Epithelial cell of proximal tubule (primary cell): ENCODE data around the gene F10. TPM values are rescaled to one million over a fixed set of nuclear protein-coding genes. Genes with fewer than 3 reads are reported as not detected.

Experiments
- DNase-seq: peaks from one replicate; pipeline ENCODE4 v3.0.0-alpha.2; 2011; ENCODE audit warnings: low read depth
- H3K4me3 ChIP-seq: 2 replicates; pipeline ENCODE4 v1.5.1; 2011; ENCODE audit warnings: low read depth, mild to moderate bottlenecking, low read length
- CTCF ChIP-seq: conservative IDR thresholded peaks from 2 replicates; pipeline ENCODE4 v1.5.1; 2012; ENCODE audit warnings: low read depth, mild to moderate bottlenecking, low read length
- total RNA-seq: library from RNA; depleted of rRNA; stranded (reverse); fragments of >200 nt; gene quantifications from 2 replicates; pipeline ENCODE4 v1.2.3, GENCODE V29; 2015

F10 gene
- total RNA-seq, 1 donor from 2014 or later, result 0.12 TPM

DNA sequence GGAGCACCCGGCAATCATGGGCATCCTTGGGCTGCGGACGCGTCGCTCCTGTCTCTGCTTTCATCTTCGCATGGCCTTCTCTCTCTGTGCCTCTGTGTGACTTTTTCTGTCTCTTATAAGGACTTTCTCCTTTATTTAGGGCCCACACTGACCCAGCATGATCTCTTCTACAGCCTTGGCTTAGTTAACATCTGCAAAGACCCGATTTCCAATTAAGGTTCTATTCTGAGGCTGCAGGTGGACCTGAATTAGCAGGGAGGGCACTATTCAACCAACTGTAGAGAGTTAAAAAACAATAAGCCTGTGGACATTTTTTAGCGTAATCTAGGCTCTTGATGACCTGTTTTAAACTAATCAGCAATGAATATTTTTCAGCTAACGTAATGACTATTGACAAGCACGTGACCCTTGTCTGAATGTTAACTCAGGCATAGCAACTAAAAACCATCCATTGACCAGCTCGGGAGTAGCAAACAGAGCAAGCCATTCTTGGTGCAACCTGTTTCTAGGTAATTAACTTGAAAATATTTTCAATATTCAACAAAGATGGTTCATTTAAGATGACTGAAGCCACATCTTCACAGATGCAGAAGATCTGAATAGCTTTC, 15.2 kb downstream of the F10 start:
- H3K4me3 ChIP-seq, result no peak overlapping the region
- peak; percentile 27 for DNase-seq
- TF ChIP-seq CTCF, result no peak

GRCh38 chr13:113138792-113139551, 16.4 kb downstream of the F10 start:
- no peak for TF ChIP-seq CTCF
- no peak for DNase-seq

DNA sequence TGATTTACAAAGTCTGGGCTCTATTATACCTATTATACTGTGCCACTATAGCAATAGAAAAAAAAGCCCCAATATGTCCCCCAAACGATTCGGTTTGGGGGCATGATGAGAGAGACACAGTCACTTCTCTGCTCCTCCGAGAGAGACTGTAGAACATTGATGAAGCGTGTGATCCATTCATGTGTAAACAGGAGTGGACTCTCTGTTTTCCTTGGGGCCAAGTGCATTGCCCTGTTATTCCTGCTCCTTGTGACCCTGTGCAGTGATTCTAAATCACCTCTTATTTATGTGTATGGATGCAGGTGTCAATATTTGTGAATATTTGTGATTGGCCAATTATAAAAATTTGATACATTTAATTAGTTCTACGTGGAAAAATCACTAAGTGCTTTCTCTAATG, 17.0 kb downstream of the F10 start:
- no peak overlapping the region for H3K4me3 ChIP-seq
- TF ChIP-seq CTCF, result no peak
- DNase-seq, result no peak

More at GRCh38 chr13:113138792-113139551, 16.4 kb downstream of the F10 start:
- H3K4me3 ChIP-seq, result no peak overlapping the region

DNA sequence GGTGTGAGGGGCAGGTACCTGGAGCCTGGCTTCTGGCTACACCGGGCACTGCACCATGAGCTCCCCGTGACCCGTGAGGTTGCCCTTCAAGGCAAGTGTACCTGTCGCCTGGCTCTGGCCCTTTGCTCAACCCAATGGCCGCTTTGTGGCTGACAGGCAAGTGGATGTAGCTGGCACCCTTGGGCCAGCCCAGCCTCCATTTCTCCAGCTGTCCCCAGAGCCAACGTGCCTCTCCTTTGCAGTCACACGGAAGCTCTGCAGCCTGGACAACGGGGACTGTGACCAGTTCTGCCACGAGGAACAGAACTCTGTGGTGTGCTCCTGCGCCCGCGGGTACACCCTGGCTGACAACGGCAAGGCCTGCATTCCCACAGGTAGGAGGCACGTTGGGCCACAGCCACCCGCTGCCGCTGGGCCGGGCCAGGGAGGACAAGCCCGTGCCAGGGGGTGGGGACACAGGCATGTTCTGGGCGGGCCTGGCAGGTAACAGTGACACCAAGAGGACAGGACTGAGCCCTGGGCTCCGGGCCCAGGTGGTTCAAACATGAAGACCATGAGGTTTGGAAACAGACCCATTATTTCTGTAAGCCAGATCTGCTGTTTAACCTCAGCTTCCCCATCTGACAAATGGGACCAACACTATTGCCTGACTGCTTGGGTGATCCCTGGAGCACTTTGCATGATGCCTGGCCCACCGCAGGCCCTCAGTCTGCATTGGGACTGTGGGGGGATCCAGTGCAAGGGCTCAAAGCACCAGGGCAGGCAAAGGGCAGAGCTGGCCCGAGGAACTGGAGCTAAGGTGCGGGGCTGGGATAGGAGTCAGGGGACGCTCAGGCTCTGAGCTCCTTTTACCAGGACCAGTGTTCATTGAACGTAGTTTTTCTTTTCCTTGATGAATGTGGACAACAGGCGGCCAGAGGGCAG, 18.3 kb downstream of the F10 start:
- no peak for DNase-seq
- no peak overlapping the region for H3K4me3 ChIP-seq
- TF ChIP-seq CTCF, result no peak

- no peak overlapping the region for H3K4me3 ChIP-seq
- DNase-seq, result no peak
- no peak for TF ChIP-seq CTCF
These were observed 19.0 kb downstream of the F10 start for GRCh38 chr13:113141601-113141970.

DNA sequence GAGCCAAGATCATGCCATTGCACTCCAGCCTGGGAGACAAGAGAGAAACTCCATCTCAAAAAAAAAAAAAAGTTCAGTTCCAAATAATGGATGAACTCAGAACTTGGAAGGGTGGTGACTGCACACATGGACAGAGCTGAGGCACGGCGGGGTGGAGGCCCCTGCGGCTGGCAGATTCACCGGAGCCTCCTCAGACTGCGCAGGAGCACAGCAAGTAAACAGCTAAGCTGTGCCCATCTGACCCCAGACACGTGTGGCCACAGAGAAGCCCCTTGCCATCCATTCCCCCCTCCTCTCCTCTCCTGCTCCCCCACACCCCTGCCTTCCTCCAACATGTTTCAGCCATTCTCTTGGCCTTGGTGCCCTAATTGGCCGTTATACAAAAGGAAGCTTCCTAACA, 20.3 kb downstream of the F10 start:
- DNase-seq, result no peak
- no peak for TF ChIP-seq CTCF
- H3K4me3 ChIP-seq, result no peak overlapping the region
